ENCODE measurements around the gene WNT3A.

The WNT3A gene

GRCh38 chr1:228065543-228066347 lies 58.9 kb downstream of the WNT3A start:
- peak in 2 of 10 donors; percentile 38 to 69 for DNase-seq
- intact Hi-C loops (cut with DNase I): no loop called here

GRCh38 chr1:228066416-228066815 lies 59.6 kb downstream of the WNT3A start:
- intact Hi-C loops (cut with DNase I): no loop called here
- DNase-seq: peak in 3 of 10 donors; percentile 20 to 56 (median 30)

GRCh38 chr1:228066891-228067654 lies 60.3 kb downstream of the WNT3A start:
- peak in 3 of 10 donors; percentile 52 to 71 (median 64) for DNase-seq
- intact Hi-C loops (cut with DNase I): no loop called here

GRCh38 chr1:228068359-228068758 lies 61.6 kb downstream of the WNT3A start:
- intact Hi-C loops (cut with DNase I): no loop called here
- DNase-seq: no peak

GRCh38 chr1:228070173-228070572 lies 63.4 kb downstream of the WNT3A start:
- no peak for DNase-seq
- intact Hi-C loops (cut with DNase I): no loop called here

- intact Hi-C loops (cut with DNase I): no loop called here
- no peak for DNase-seq
These were observed 64.1 kb downstream of the WNT3A start for GRCh38 chr1:228070851-228071250.

GRCh38 chr1:228071839-228072657 lies 65.2 kb downstream of the WNT3A start:
- intact Hi-C loops (cut with DNase I): no loop called here

GRCh38 chr1:228072658-228073043 lies 65.9 kb downstream of the WNT3A start:
- DNase-seq: peak in 3 of 10 donors; percentile 61 to 73 (median 72)

More at GRCh38 chr1:228071839-228072657, 65.2 kb downstream of the WNT3A start:
- DNase-seq: no peak

GRCh38 chr1:228073061-228073856 lies 66.5 kb downstream of the WNT3A start:
- DNase-seq: peak in 3 of 10 donors; percentile 62 to 79 (median 76)
- intact Hi-C loops (cut with DNase I): no loop called here

More at GRCh38 chr1:228072658-228073043, 65.9 kb downstream of the WNT3A start:
- intact Hi-C loops (cut with DNase I): no loop called here

GRCh38 chr1:228073857-228074545 lies 67.2 kb downstream of the WNT3A start:
- intact Hi-C loops (cut with DNase I): no loop called here
- peak in 3 of 10 donors; percentile 56 to 82 (median 65) for DNase-seq

GRCh38 chr1:228074954-228075730 lies 68.3 kb downstream of the WNT3A start:
- peak in 3 of 10 donors; percentile 39 to 71 (median 49) for DNase-seq
- intact Hi-C loops (cut with DNase I): no loop called here

GRCh38 chr1:228075801-228076271 lies 69.0 kb downstream of the WNT3A start:
- DNase-seq: peak in 3 of 10 donors; percentile 47 to 69 (median 55)
- intact Hi-C loops (cut with DNase I): no loop called here

GRCh38 chr1:228076796-228077430 lies 70.1 kb downstream of the WNT3A start:
- peak in 4 of 10 donors; percentile 7 to 75 (median 58) for DNase-seq
- intact Hi-C loops (cut with DNase I): no loop called here

- peak in 2 of 10 donors; percentile 4 to 73 for DNase-seq
- intact Hi-C loops (cut with DNase I): no loop called here
These were observed 71.0 kb downstream of the WNT3A start for GRCh38 chr1:228077565-228078330.

GRCh38 chr1:228079013-228079412 lies 72.2 kb downstream of the WNT3A start:
- intact Hi-C loops (cut with DNase I): no loop called here
- peak in 3 of 10 donors; percentile 2 to 51 (median 47) for DNase-seq

GRCh38 chr1:228079601-228080263 lies 72.9 kb downstream of the WNT3A start:
- peak in 3 of 10 donors; percentile 4 to 40 (median 21) for DNase-seq

More at GRCh38 chr1:228079601-228080263, 72.9 kb downstream of the WNT3A start:
- intact Hi-C loops (cut with DNase I): loop anchor here (5.0 to 10.0 kb wide), 3 partner anchors 88 to 345 kb away; partner anchors contain the start of genes IBA57, JMJD4 and SNAP47

Data from posterior cingulate gyrus (tissue), 11 donors.